ENCODE data around the gene NAT16. TPM values are rescaled to one million over a fixed set of nuclear protein-coding genes. Genes with fewer than 3 reads are reported as not detected.

NAT16 gene
- total and polyA plus RNA-seq, 2 experiments from 2014 or later, result 0.21 to 0.31 TPM

DNA sequence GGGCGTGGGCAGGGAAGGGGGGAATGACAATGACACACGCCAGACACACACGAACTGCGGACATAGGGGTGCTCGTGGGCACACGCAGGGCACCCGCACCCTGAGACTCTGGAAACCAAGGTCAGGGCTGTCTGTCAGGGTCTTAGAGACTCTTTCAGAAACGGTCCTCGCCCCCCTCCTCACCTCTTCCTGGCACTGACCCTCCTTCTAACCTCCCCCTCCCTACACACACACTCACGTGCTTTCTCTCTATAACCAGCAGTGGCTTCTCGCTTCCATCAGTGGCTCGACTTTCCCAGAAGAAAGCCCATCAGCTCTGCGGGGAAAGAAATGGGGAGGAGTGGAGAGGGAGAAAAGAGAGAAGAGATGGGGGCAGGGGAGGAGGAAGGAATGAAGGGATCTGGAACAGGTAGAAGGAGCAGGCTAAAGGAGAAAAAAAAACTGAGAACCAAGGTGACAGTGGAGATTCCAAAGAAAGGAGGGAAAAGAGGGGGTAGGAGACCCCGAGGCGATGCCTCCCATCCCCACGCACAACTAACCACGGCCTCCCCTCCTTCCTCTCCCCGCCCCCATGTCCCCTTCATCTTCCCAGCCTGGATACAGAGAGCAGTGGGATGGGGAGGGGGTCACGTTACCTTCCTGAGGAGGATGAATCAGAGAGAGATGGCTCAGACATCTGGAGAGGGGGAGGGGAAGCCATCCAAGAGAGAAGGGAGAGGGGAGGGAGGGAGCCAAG is 13.0 kb downstream of the NAT16 start:
- Histone ChIP-seq H3K4me1 (ENCODE audit: insufficient read depth) (peaks cover 65% of the 10 kb centered on the region), H3K27me3 (ENCODE audit: insufficient read depth) (peaks cover 89% of the 10 kb centered on the region), H3K4me2 (peak overlapping the region; percentile 98), H3K79me2 (replicated peaks; ENCODE audit: insufficient read depth) (no peaks in the 10 kb centered on the region), H4K20me1 (replicated peaks; ENCODE audit: insufficient read depth) (peaks cover 10% of the 10 kb centered on the region; the same call in 1 of the 2 replicates), H3K9me2 (ENCODE audit: insufficient read depth) (no peaks in the 10 kb centered on the region), H2AFZ (peak overlapping the region; percentile 81; the same call in 1 of the 2 replicates), H3K36me3 (ENCODE audit: insufficient read depth) (no peaks in the 10 kb centered on the region), H3K27ac (ENCODE audit: low read depth) (no peak overlapping the region), H3K4me3 (peak overlapping the region; percentile 76), H3F3A (replicated peaks; ENCODE audit: low read depth) (peaks cover 23% of the 10 kb centered on the region)
- Mint-ChIP-seq H3K27me3 (ENCODE audit: insufficient read depth, low read depth, poor library complexity) (peaks cover 85% of the 10 kb centered on the region), H3K9me3 (no peaks in the 10 kb centered on the region; the same call in 1 of the 3 replicates), H3K4me3 (peak overlapping the region; percentile 78), H3K27ac (no peak overlapping the region), H3K4me1 (peaks cover 61% of the 10 kb centered on the region), H3K36me3 (ENCODE audit: low read depth) (no peaks in the 10 kb centered on the region; the same call in 2 of the 3 replicates)
- TF ChIP-seq, protein P1, sequence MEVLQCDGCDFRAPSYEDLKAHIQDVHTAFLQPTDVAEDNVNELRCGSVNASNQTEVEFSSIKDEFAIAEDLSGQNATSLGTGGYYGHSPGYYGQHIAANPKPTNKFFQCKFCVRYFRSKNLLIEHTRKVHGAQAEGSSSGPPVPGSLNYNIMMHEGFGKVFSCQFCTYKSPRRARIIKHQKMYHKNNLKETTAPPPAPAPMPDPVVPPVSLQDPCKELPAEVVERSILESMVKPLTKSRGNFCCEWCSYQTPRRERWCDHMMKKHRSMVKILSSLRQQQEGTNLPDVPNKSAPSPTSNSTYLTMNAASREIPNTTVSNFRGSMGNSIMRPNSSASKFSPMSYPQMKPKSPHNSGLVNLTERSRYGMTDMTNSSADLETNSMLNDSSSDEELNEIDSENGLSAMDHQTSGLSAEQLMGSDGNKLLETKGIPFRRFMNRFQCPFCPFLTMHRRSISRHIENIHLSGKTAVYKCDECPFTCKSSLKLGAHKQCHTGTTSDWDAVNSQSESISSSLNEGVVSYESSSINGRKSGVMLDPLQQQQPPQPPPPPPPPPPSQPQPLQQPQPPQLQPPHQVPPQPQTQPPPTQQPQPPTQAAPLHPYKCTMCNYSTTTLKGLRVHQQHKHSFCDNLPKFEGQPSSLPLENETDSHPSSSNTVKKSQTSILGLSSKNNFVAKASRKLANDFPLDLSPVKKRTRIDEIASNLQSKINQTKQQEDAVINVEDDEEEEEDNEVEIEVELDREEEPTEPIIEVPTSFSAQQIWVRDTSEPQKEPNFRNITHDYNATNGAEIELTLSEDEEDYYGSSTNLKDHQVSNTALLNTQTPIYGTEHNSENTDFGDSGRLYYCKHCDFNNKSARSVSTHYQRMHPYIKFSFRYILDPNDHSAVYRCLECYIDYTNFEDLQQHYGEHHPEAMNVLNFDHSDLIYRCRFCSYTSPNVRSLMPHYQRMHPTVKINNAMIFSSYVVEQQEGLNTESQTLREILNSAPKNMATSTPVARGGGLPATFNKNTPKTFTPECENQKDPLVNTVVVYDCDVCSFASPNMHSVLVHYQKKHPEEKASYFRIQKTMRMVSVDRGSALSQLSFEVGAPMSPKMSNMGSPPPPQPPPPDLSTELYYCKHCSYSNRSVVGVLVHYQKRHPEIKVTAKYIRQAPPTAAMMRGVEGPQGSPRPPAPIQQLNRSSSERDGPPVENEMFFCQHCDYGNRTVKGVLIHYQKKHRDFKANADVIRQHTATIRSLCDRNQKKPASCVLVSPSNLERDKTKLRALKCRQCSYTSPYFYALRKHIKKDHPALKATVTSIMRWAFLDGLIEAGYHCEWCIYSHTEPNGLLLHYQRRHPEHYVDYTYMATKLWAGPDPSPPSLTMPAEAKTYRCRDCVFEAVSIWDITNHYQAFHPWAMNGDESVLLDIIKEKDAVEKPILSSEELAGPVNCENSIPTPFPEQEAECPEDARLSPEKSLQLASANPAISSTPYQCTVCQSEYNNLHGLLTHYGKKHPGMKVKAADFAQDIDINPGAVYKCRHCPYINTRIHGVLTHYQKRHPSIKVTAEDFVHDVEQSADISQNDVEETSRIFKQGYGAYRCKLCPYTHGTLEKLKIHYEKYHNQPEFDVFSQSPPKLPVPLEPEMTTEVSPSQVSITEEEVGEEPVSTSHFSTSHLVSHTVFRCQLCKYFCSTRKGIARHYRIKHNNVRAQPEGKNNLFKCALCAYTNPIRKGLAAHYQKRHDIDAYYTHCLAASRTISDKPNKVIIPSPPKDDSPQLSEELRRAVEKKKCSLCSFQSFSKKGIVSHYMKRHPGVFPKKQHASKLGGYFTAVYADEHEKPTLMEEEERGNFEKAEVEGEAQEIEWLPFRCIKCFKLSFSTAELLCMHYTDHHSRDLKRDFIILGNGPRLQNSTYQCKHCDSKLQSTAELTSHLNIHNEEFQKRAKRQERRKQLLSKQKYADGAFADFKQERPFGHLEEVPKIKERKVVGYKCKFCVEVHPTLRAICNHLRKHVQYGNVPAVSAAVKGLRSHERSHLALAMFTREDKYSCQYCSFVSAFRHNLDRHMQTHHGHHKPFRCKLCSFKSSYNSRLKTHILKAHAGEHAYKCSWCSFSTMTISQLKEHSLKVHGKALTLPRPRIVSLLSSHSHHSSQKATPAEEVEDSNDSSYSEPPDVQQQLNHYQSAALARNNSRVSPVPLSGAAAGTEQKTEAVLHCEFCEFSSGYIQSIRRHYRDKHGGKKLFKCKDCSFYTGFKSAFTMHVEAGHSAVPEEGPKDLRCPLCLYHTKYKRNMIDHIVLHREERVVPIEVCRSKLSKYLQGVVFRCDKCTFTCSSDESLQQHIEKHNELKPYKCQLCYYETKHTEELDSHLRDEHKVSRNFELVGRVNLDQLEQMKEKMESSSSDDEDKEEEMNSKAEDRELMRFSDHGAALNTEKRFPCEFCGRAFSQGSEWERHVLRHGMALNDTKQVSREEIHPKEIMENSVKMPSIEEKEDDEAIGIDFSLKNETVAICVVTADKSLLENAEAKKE (CRISPR knock-in tag; IDR thresholded peaks at IDR 0.05), result no peak
- TF ChIP-seq NANOG (IDR thresholded peaks at IDR 0.05; ENCODE audit: borderline replicate concordance) (no peak), ZNF114 (CRISPR knock-in tag; IDR thresholded peaks at IDR 0.05) (no peak), JUNB (IDR thresholded peaks at IDR 0.05; ENCODE audit: unreplicated experiment) (no peak), ZNF331 (CRISPR knock-in tag; IDR thresholded peaks at IDR 0.05; ENCODE audit: low read depth) (no peak), CREB1 (CRISPR knock-in tag; IDR thresholded peaks at IDR 0.05; ENCODE audit: low read depth) (0 out of 2 replicates have a peak, but pooled peaks have one; percentile 40), EZH2phosphoT487 (IDR thresholded peaks at IDR 0.05; ENCODE audit: unreplicated experiment) (no peak)
- TF ChIP-seq, protein P2, sequence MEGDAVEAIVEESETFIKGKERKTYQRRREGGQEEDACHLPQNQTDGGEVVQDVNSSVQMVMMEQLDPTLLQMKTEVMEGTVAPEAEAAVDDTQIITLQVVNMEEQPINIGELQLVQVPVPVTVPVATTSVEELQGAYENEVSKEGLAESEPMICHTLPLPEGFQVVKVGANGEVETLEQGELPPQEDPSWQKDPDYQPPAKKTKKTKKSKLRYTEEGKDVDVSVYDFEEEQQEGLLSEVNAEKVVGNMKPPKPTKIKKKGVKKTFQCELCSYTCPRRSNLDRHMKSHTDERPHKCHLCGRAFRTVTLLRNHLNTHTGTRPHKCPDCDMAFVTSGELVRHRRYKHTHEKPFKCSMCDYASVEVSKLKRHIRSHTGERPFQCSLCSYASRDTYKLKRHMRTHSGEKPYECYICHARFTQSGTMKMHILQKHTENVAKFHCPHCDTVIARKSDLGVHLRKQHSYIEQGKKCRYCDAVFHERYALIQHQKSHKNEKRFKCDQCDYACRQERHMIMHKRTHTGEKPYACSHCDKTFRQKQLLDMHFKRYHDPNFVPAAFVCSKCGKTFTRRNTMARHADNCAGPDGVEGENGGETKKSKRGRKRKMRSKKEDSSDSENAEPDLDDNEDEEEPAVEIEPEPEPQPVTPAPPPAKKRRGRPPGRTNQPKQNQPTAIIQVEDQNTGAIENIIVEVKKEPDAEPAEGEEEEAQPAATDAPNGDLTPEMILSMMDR (conservative IDR thresholded peaks at IDR 0.05; ENCODE audit: low read depth in 2 of 2), result no peak
- TF ChIP-seq, protein P3, sequence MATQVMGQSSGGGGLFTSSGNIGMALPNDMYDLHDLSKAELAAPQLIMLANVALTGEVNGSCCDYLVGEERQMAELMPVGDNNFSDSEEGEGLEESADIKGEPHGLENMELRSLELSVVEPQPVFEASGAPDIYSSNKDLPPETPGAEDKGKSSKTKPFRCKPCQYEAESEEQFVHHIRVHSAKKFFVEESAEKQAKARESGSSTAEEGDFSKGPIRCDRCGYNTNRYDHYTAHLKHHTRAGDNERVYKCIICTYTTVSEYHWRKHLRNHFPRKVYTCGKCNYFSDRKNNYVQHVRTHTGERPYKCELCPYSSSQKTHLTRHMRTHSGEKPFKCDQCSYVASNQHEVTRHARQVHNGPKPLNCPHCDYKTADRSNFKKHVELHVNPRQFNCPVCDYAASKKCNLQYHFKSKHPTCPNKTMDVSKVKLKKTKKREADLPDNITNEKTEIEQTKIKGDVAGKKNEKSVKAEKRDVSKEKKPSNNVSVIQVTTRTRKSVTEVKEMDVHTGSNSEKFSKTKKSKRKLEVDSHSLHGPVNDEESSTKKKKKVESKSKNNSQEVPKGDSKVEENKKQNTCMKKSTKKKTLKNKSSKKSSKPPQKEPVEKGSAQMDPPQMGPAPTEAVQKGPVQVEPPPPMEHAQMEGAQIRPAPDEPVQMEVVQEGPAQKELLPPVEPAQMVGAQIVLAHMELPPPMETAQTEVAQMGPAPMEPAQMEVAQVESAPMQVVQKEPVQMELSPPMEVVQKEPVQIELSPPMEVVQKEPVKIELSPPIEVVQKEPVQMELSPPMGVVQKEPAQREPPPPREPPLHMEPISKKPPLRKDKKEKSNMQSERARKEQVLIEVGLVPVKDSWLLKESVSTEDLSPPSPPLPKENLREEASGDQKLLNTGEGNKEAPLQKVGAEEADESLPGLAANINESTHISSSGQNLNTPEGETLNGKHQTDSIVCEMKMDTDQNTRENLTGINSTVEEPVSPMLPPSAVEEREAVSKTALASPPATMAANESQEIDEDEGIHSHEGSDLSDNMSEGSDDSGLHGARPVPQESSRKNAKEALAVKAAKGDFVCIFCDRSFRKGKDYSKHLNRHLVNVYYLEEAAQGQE (IDR thresholded peaks at IDR 0.05; ENCODE audit: unreplicated experiment), result peak; percentile 28
- peak; percentile 7 for ATAC-seq
- DNase-seq (ENCODE audit: low spot score), result peak; percentile 98
